GM21717 (cell line): ENCODE data around the gene DMD.

Experiments used
- ATAC-seq: cut with Tn5 transposase; IDR thresholded peaks from one replicate; pipeline ENCODE4 v1.9.1; 2021; ENCODE audit warnings: mild to moderate bottlenecking, moderate library complexity; ENCODE audit not compliant: unreplicated experiment

The DMD gene

DNA sequence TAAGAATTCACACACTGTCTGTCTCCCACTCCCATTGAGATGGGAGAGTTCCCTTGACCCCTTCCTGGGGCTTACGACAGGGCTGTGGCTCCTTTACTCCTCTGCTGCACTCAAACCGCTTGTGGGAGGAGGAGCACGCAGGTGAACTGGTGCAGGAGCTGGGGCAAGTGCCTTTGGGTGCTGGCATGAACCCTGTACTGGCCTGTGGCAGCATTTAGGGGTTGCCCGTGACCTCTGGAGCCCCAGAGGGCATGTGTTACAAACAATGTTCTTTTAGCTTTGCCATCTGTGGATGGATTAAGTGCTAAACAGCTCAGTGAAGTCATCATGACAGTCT lies 2117.7 kb downstream of the DMD start:
- ATAC-seq = peak; percentile 29

DNA sequence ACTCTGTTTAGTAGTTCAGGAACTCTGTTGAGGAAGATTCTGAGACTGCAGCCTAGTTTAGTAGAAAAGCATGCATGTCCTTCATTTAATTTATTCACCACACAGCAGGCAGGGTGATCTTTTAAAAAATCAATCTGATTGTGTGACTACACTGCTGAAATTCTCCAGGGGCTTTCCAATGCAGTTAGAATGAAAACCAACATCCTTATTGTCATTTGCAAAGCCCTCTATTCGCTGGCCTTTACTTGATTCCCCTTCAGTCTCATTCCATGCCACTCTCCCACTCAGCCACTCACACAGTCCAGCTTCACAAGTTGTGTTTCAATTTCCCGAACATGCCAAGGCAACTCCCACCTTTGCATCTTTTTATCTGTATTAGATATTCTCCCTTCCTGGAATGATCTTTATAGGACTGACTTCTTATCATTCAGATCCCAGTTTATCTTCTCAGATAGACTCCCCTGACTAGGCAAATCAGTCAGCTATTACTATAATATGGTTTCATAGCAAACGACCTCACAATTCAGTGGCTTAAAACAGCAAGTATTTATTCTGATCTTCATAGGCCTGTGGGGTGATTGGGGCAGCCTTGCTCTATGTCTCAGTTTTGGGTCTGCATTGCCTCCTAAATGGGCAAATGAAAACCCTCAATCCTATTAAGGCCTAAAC lies 2118.2 kb downstream of the DMD start:
- ATAC-seq = peak; percentile 48

DNA sequence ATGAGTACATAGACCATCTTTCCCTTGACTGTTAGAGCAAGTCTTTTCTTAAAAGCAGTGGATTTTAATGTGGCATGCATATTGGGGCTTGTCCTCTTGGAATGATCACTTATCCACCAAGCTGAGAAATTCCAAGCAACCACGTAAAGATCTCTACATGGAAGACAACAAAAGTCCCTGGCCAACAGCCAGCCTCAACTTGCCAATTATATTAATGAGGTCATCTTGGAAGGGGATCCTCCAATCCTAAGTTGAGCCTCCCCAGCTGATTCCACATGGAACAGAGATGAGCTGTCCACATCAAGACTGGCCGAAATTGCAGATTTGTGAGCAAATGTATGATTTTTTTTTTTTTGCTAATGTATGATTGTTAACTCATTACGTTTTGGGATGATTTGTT lies 2118.9 kb downstream of the DMD start:
- ATAC-seq = peak; percentile 4

DNA sequence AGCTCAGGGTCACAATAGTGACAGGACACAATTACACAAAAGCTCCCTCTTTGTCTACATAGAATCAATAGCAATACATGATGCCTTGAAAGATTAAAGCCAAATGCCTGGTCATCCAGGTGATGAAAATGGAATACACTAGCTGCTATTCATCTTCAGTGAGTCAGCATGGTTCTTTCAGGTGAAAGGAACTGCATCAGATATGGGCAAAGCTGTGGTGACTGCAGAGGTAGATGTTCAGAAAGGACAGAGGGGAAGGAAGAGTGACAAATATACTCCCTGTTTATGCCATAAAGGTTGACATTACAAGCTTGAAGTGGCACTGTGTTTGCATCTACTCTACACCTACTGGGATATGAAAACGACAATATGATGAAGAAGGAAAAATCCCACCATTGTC lies 2119.5 kb downstream of the DMD start:
- ATAC-seq = no peak

DNA sequence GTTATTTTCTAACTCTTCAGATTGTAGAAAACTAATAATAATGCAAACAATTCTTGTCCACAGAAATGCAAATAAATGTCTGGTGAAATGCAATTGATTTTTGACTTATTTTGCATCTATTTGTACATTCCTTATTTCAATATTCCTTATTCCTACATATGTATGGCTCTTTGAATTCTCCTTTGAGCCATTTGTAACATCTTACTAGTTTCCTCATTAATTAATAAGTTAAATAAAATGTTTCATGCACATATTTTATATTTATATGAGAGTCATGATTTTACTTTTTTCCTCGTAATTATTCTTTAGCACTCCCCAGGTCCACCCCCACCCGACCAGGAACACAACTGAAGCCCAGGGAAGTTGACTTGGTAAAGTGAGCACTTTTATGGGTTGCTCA lies 2136.8 kb downstream of the DMD start:
- ATAC-seq = no peak

DNA sequence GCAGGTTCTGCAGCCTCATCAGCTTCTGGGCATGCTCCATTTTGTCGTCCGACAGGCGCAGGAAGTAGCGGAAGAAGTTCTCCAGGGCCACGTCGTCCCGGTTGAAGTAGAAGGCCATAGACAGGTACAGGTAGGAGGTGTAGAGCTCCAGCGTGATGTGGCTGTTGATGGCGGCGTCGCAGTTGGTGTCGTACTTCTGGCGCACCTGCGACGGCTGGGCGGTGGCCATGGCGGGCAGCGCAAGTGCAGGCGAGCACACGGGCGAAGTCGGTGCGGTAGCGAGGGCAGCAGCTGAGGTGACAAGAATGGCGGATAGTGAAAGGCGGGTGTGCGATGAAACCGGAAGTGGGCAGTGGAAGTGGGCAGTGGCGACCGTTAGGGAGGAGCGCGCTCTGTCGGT lies 2139.6 kb downstream of the DMD start, which contains the start of gene FTHL17:
TSS of gene FTHL17 (minus strand) at position 317 of the 400 bp plus-strand sequence. CDS start at position 229, 88 bp downstream.
- ATAC-seq = no peak

DNA sequence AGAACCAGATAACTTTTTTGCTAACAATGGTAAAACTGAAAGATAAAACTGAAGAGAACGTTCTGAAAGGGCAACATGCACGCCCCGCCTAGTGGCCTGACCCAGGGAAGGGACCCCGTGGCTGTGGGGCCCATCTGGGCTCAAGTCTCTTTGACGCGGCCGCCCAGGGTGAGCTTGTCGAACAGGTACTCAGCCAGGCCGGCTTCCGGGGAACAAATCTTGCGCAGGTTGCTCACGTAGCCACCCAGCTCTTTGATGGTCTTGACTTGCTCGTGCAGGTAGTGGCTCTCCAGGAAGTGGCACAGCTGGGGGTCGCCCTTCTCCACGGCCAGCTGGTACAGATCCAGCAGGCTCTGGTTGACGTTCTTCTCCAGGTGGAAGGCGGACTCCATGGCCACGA lies 2140.1 kb downstream of the DMD start:
- ATAC-seq = no peak

DNA sequence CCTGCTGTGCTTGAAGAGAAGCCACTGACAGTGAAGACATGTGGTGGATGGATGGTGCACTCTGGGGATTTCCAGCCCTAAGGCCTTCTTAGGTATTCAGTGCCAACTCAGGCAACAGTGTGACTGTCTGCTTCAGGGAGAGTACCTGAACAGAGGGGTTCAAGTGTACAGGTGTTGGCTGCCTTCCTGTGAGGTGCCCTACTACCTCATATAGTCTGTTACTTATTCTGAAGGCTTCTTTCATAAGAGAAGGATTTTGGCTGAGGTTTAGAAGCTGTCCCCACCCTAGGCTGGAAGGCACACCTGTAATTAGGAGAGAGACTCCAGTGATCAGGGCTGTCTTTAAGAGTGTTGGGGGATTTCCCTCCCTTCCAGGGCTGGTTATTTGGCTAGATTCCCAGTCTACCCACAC lies 2141.3 kb downstream of the DMD start:
- peak; percentile 72 for ATAC-seq
